HG03439 (cell line): ENCODE measurements around the gene ANO8.
"Not testable (repeated sequence)": the region's sequence is repeated elsewhere in the genome, so short reads cannot be mapped to it uniquely, and the experiment has no call there.

Experiments used
- ATAC-seq: cut with Tn5 transposase; IDR thresholded peaks from one replicate; pipeline ENCODE4 v1.9.1; 2021; ENCODE audit warnings: mild to moderate bottlenecking, moderate library complexity; ENCODE audit not compliant: unreplicated experiment

ANO8 gene

GRCh38 chr19:17312189-17313113, 22.2 kb downstream of the ANO8 start:
- no peak for ATAC-seq

- no peak for ATAC-seq
Measured at GRCh38 chr19:17311455-17312188, 23.0 kb downstream of the ANO8 start.

- ATAC-seq: no peak
Measured at GRCh38 chr19:17309965-17310461, 24.6 kb downstream of the ANO8 start.

GRCh38 chr19:17309198-17309964, 25.3 kb downstream of the ANO8 start, which contains the start of gene DDA1:
Gene DDA1, plus strand, starts transcription at chr19:17309563. Its CDS starts 92 bp downstream, at chr19:17309655.
- ATAC-seq: peak; percentile 58

GRCh38 chr19:17307876-17308377, 26.7 kb downstream of the ANO8 start:
- ATAC-seq: no peak

GRCh38 chr19:17306285-17306714, 28.4 kb downstream of the ANO8 start:
- no peak for ATAC-seq

GRCh38 chr19:17305517-17306284, 29.0 kb downstream of the ANO8 start, which contains the start of gene MRPL34:
Gene MRPL34, plus strand, starts transcription at chr19:17305872. Its CDS starts 21 bp downstream, at chr19:17305893.
- peak; percentile 64 for ATAC-seq

GRCh38 chr19:17305216-17305516, 29.5 kb downstream of the ANO8 start:
- no peak for ATAC-seq

GRCh38 chr19:17304386-17305215, 30.1 kb downstream of the ANO8 start:
- ATAC-seq: no peak

- ATAC-seq: no peak
Measured at GRCh38 chr19:17303940-17304267, 30.8 kb downstream of the ANO8 start.

- ATAC-seq: peak; percentile 46
Measured at GRCh38 chr19:17303167-17303939, 31.3 kb downstream of the ANO8 start, which contains the start of gene ABHD8. Gene ABHD8, minus strand, starts transcription at chr19:17303425. Its CDS starts 1,809 bp downstream, at chr19:17301616.

- ATAC-seq: no peak
Measured at GRCh38 chr19:17302391-17303166, 32.1 kb downstream of the ANO8 start.

- no peak for ATAC-seq
Measured at GRCh38 chr19:17300992-17301619, 33.5 kb downstream of the ANO8 start.

- no peak for ATAC-seq
Measured at GRCh38 chr19:17296976-17297375, 37.7 kb downstream of the ANO8 start.

- no peak for ATAC-seq
Measured at GRCh38 chr19:17296273-17296672, 38.4 kb downstream of the ANO8 start.

- ATAC-seq: not testable (repeated sequence)
Measured at GRCh38 chr19:17295551-17295950, 39.1 kb downstream of the ANO8 start.
